DOHH2 (cell line): Measurements from ENCODE around the gene SEC22A.

Experiments
- H3F3A ChIP-seq: fragments of 200-600 bp; sonication (generic), shearing (Covaris generic); 2 replicates; pipeline ENCODE4 v1.6.0; 2016; ENCODE audit warnings: antibody characterized with exemption, mild to moderate bottlenecking; ENCODE audit not compliant: control insufficient read depth, insufficient read depth
- H3K27ac ChIP-seq: fragments of 200-600 bp; sonication (generic); 2 replicates; pipeline ENCODE4 v1.5.1; 2014; ENCODE audit warnings: low read depth, mild to moderate bottlenecking, low read length, moderate library complexity
- H3K27me3 ChIP-seq: fragments of 200-600 bp; sonication (generic); 2 replicates; pipeline ENCODE4 v1.6.1; 2014; ENCODE audit warnings: mild to moderate bottlenecking, low read length, mixed read lengths; ENCODE audit not compliant: control insufficient read depth
- H3K36me3 ChIP-seq: fragments of 200-600 bp; sonication (generic); 2 replicates; pipeline ENCODE4 v1.6.1; 2014; ENCODE audit warnings: mild to moderate bottlenecking, low read length, moderate library complexity, mixed read lengths; ENCODE audit not compliant: control insufficient read depth
- H3K4me1 ChIP-seq: fragments of 200-600 bp; sonication (generic); 2 replicates; pipeline ENCODE4 v1.6.1; 2014; ENCODE audit warnings: mild to moderate bottlenecking, low read length, mixed read lengths; ENCODE audit not compliant: control insufficient read depth
- H3K4me2 ChIP-seq: fragments of 200-600 bp; sonication (generic); 2 replicates; pipeline ENCODE4 v1.6.0; 2014; ENCODE audit warnings: mild to moderate bottlenecking, low read length, moderate library complexity
- H3K4me3 ChIP-seq: fragments of 200-600 bp; sonication (generic); 2 replicates; pipeline ENCODE4 v1.5.1; 2014; ENCODE audit warnings: mild to moderate bottlenecking, low read length, mixed read lengths
- H3K79me2 ChIP-seq: fragments of 200-600 bp; sonication (generic); 2 replicates; pipeline ENCODE4 v1.6.1; 2014; ENCODE audit warnings: mild to moderate bottlenecking, low read length, mixed read lengths; ENCODE audit not compliant: control insufficient read depth
- H3K9me2 ChIP-seq: fragments of 200-600 bp; sonication (generic); replicated peaks from 2 replicates; pipeline ENCODE4 v1.6.1; 2014; ENCODE audit warnings: mild to moderate bottlenecking, low read length, mixed read lengths; ENCODE audit not compliant: control insufficient read depth
- H3K9me3 ChIP-seq: fragments of 200-600 bp; sonication (generic); 2 replicates; pipeline ENCODE4 v1.6.1; 2014; ENCODE audit warnings: antibody characterized with exemption, low read length, mixed read lengths; ENCODE audit not compliant: control insufficient read depth, insufficient read depth
- H4K20me1 ChIP-seq: fragments of 200-600 bp; sonication (generic); 2 replicates; pipeline ENCODE4 v1.6.0; 2014; ENCODE audit warnings: low read depth, mild to moderate bottlenecking, antibody characterized with exemption, low read length, moderate library complexity; ENCODE audit not compliant: control insufficient read depth, insufficient read depth
- CTCF ChIP-seq: fragments of 200-600 bp; sonication (generic); IDR thresholded peaks from one replicate; pipeline ENCODE4 v1.5.1; 2014; ENCODE audit warnings: antibody characterized with exemption, mild to moderate bottlenecking, low read depth, low read length; ENCODE audit not compliant: poor library complexity, severe bottlenecking
- EZH2phosphoT487 ChIP-seq: fragments of 200-600 bp; sonication (generic); IDR thresholded peaks from 2 replicates; pipeline ENCODE4 v1.6.1; 2017; ENCODE audit warnings: borderline replicate concordance, mild to moderate bottlenecking, antibody characterized with exemption, low read length, moderate library complexity, mixed read lengths

SEC22A gene

DNA sequence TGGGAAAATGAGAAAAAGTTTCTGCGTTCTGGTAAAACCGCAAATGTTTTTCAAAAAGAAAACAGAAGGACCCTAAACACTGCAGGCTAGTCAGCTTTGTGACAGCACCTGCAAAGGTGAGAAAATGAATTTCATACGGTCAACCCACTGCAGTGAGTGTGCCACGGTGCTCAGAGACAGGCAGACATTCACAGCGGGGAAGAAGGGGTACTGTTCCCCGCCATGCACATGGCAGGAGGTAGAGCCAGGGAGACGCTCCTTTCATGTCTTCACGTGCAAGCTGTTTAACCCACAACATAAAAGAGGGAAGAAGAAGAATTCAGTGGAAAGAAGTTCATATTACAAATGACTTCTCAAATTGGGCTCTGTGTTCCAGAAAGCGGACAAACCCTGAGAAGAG is 109.5 kb downstream of the SEC22A start:
- Histone ChIP-seq H3K4me2 (no peak overlapping the region), H3K27ac (no peak overlapping the region), H3K36me3 (no peaks in the 10 kb centered on the region), H3F3A (no peaks in the 10 kb centered on the region), H3K27me3 (peaks cover 7% of the 10 kb centered on the region), H4K20me1 (no peaks in the 10 kb centered on the region), H3K4me1 (no peaks in the 10 kb centered on the region; the same call in 1 of the 2 replicates), H3K4me3 (no peak overlapping the region), H3K9me2 (no peaks in the 10 kb centered on the region), H3K79me2 (no peaks in the 10 kb centered on the region), H3K9me3 (no peaks in the 10 kb centered on the region)
- TF ChIP-seq EZH2phosphoT487 = no peak

DNA sequence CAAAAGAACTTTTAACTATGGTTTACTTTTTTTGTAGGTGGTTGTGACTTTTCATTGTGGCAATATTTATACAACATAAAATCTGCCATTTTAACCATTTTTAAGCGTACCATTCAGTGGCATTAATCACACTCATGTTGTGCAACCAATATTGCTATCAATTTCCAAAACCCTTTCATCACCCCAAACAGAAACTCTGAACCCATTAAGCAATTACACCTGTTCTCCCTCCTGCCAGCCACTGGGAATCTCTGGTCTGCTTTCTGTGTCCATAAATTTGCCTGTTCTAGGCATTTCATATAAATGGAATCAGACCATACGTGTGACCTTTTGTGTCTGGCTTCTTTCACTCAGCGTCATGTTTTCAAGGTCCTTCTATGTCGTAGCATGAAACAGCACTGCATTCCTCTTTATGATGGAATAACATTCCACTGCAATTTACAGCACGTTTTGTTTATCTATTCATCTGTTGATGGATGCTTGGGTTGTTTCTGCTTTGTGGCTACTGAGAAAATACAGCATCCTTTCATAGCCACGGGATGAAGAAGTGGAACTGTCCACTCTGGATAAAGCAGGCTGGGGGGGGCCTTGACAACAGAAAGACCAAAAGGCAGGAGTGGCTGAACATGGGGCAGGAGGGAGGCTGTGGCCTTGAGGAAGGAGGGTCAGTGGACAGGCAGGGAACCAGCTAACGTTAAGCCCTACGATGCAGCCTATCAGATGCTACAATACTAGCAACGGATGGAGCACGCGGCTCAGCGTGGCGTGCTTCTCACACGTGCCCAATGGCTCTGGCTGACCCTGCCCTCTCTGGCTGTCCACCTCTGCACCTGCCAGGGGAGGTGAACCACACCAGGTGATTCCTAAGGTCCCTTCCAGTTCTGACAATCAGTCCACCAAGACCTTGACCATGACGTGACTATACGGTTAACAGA is 110.9 kb downstream of the SEC22A start:
- Histone ChIP-seq H3K36me3 (no peaks in the 10 kb centered on the region), H3K4me2 (no peak overlapping the region), H3F3A (no peaks in the 10 kb centered on the region), H3K4me1 (no peaks in the 10 kb centered on the region; the same call in 1 of the 2 replicates), H3K9me3 (no peaks in the 10 kb centered on the region), H3K9me2 (no peaks in the 10 kb centered on the region), H3K27ac (no peak overlapping the region), H4K20me1 (no peaks in the 10 kb centered on the region), H3K4me3 (no peak overlapping the region), H3K27me3 (no peaks in the 10 kb centered on the region), H3K79me2 (no peaks in the 10 kb centered on the region)
- TF ChIP-seq CTCF (no peak), EZH2phosphoT487 (no peak)

DNA sequence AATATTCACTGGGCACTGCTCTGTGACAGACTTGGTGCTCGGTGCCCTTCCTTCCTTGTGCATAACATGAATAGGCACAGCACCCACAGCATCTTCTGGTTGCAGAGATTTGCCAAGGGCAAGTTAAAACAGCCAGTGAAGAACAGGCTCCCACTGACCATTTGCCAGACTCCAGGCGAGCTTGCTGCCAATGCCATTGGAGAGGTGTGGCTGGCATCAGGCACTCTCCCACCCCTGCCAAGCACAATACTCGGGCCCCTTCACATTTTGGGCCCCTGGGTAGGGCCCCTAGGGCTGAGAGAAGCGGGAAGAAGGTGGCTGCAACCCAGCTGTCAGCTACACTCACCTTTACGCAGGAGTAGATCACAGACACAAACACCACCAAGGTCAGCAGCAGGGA is 112.1 kb downstream of the SEC22A start:
- Histone ChIP-seq H3K27me3 (no peaks in the 10 kb centered on the region), H3K4me1 (no peaks in the 10 kb centered on the region), H3K4me3 (no peak overlapping the region), H3K4me2 (no peak overlapping the region), H3K79me2 (no peaks in the 10 kb centered on the region), H3K9me2 (no peaks in the 10 kb centered on the region), H3F3A (no peaks in the 10 kb centered on the region), H3K9me3 (no peaks in the 10 kb centered on the region), H3K36me3 (no peaks in the 10 kb centered on the region), H3K27ac (no peak overlapping the region), H4K20me1 (no peaks in the 10 kb centered on the region)
- no peak for TF ChIP-seq EZH2phosphoT487
- TF ChIP-seq CTCF = no peak
